ENCODE measurements around the gene STH. TPM values are rescaled to one million over a fixed set of nuclear protein-coding genes. Genes with fewer than 3 reads are reported as not detected.

STH gene
- total and polyA plus RNA-seq, 9 of the 15 experiments (the other 6 are each of a cell fraction or from before 2014, with no cell fraction given), result not detected

DNA sequence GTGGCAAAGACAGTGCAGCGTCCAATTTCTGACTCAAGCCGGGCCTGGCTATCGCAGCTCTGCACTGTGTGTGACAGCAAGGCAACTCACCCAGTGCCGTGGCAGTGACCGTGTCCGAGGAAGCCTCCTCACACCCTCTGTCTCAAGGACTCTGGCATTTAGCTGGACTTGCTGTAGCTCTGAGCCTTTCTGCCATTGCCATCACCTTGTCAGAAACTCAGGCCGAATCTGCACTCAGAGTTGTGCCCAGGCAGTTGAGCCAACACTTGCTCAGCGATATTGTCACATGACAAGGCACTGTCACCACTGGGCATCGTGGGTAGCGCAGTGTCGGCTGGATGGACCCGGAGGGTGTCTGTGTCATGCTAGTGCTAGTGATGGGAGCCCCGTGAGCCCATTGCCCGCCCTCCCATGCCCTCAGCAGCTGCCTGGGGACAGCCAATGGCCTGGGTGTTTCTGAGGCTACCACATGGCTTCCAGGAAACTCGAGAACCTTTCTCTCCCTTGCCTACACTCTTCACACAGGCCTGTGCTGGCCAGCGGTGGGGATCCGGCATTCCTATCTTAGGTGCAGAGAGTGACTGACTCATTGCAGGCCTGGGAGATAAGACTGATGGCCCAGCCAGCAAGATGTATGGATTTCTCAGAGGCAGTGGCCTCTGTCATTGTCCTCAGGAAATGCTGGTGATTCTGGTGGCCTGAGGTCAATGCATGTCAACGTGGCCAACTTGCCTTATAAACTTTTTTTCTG is 22.1 kb upstream of the STH start (continued):
- TF ChIP-seq, protein P1, sequence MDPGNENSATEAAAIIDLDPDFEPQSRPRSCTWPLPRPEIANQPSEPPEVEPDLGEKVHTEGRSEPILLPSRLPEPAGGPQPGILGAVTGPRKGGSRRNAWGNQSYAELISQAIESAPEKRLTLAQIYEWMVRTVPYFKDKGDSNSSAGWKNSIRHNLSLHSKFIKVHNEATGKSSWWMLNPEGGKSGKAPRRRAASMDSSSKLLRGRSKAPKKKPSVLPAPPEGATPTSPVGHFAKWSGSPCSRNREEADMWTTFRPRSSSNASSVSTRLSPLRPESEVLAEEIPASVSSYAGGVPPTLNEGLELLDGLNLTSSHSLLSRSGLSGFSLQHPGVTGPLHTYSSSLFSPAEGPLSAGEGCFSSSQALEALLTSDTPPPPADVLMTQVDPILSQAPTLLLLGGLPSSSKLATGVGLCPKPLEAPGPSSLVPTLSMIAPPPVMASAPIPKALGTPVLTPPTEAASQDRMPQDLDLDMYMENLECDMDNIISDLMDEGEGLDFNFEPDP (CRISPR knock-in tag; IDR thresholded peaks at IDR 0.05), result peak; percentile 89
- TF ChIP-seq CBFB (CRISPR knock-in tag; IDR thresholded peaks at IDR 0.05) (peak; percentile 61; the same call in 1 of the 2 replicates), ZNF124 (CRISPR knock-in tag; IDR thresholded peaks at IDR 0.05) (no peak), ZNF165 (CRISPR knock-in tag; IDR thresholded peaks at IDR 0.05; ENCODE audit: borderline replicate concordance) (no peak), ZNF324 (CRISPR knock-in tag; IDR thresholded peaks at IDR 0.05) (peak; percentile 20; the same call in 1 of the 2 replicates), GATAD2B (IDR thresholded peaks at IDR 0.05; ENCODE audit: borderline replicate concordance) (peak; percentile 53; the same call in 1 of the 2 replicates), ZKSCAN1 (IDR thresholded peaks at IDR 0.05; ENCODE audit: low read depth, low read length) (0 out of 2 replicates have a peak, but pooled peaks have one; percentile 74), BHLHE40 (IDR thresholded peaks at IDR 0.05; ENCODE audit: low read length) (0 out of 2 replicates have a peak, but pooled peaks have one; percentile 52), ZNF589 (CRISPR knock-in tag; IDR thresholded peaks at IDR 0.05; ENCODE audit: low read depth) (peak; percentile 50), CBFA2T2 (conservative IDR thresholded peaks at IDR 0.05) (peak; percentile 86), TEAD1 (CRISPR knock-in tag; IDR thresholded peaks at IDR 0.05) (peak; percentile 37 to 69; a peak in 2 of 4 replicates), SMAD4 (CRISPR knock-in tag; conservative IDR thresholded peaks at IDR 0.05) (peak; percentile 93), TGIF2 (CRISPR knock-in tag; IDR thresholded peaks at IDR 0.05) (no peak), STAT5A (IDR thresholded peaks at IDR 0.05; ENCODE audit: borderline replicate concordance, low read length) (peak; percentile 81)
- TF ChIP-seq, protein P2, sequence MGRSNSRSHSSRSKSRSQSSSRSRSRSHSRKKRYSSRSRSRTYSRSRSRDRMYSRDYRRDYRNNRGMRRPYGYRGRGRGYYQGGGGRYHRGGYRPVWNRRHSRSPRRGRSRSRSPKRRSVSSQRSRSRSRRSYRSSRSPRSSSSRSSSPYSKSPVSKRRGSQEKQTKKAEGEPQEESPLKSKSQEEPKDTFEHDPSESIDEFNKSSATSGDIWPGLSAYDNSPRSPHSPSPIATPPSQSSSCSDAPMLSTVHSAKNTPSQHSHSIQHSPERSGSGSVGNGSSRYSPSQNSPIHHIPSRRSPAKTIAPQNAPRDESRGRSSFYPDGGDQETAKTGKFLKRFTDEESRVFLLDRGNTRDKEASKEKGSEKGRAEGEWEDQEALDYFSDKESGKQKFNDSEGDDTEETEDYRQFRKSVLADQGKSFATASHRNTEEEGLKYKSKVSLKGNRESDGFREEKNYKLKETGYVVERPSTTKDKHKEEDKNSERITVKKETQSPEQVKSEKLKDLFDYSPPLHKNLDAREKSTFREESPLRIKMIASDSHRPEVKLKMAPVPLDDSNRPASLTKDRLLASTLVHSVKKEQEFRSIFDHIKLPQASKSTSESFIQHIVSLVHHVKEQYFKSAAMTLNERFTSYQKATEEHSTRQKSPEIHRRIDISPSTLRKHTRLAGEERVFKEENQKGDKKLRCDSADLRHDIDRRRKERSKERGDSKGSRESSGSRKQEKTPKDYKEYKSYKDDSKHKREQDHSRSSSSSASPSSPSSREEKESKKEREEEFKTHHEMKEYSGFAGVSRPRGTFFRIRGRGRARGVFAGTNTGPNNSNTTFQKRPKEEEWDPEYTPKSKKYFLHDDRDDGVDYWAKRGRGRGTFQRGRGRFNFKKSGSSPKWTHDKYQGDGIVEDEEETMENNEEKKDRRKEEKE (IDR thresholded peaks at IDR 0.05; ENCODE audit: borderline replicate concordance in 1 of 2, control insufficient read depth in 1 of 2, low read depth in 2 of 2, low read length in 1 of 2), result no peak
- TF ChIP-seq, protein P3, sequence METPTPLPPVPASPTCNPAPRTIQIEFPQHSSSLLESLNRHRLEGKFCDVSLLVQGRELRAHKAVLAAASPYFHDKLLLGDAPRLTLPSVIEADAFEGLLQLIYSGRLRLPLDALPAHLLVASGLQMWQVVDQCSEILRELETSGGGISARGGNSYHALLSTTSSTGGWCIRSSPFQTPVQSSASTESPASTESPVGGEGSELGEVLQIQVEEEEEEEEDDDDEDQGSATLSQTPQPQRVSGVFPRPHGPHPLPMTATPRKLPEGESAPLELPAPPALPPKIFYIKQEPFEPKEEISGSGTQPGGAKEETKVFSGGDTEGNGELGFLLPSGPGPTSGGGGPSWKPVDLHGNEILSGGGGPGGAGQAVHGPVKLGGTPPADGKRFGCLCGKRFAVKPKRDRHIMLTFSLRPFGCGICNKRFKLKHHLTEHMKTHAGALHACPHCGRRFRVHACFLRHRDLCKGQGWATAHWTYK (CRISPR knock-in tag; IDR thresholded peaks at IDR 0.05), result peak; percentile 62; the same call in 1 of the 2 replicates

Data from K562 (cell line).